Posterior vena cava (tissue), 2 donors: ENCODE results near the gene ATP9A. TPM values are rescaled to one million over a fixed set of nuclear protein-coding genes. Genes with fewer than 3 reads are reported as not detected.

Experiments
- DNase-seq: peaks from one replicate; pipeline ENCODE4 v3.0.0-alpha.2; 2020; ENCODE audit warnings: low spot score
- intact Hi-C, 2 donors: fragments of 100-400 bp; cut with DNase I; formaldehyde crosslinking; loops; one replicate each; pipeline versions ENCODE4 v1.14.1 to v1.14.2; 2022 to 2023
- total RNA-seq, 2 donors: library from RNA; stranded (reverse); fragmentation: NEBNext Ultra II Directional; extraction: Animal tissue kit (Norgen Biotek cat#: 25700); gene quantifications; one replicate each; pipeline ENCODE4 v1.2.1, GENCODE V29; 2021
- donor health status: DM: yes; HTN: yes; CAD: no.
- donor health status: DM: yes; HTN: yes; CAD: no.

The ATP9A gene
- total RNA-seq, 2 donors from 2014 or later, result 36.6 to 61.2 TPM

DNA sequence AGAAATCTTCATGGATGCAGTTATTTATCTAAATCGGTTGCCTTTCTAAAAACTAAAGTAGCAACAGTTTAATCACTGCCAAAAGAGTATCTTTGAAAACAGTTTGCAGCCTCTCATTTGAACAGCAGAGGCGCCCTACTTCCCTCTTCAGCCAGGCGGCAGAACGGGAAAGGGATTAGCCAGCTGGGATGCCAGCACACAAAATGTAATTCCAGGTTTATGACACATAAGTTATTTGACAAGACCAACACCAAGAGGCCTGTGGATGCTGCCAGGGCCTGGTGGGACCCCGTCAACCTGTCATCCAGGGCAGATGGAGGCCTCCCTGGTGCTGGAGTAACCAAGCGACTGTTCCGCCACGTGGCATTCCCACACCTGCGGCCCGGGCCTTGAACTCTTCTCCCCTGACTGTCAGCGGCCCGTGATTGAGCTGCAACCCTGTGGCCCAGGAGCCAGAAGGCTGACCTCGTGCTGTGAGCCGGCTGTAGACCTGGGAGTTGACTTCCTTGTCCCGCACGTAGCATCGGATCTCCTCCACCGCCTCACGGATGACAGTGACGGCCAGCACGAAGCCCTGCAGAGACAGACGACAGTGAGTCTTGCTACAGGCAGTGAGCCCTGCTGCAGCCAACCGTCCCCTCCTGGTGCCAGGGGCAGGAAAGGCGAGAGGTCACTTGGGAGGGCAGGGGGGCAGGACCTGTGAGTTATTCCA, 55.5 kb downstream of the ATP9A start:
- intact Hi-C loops, result loop anchor here in 1 of 2 donors (10.0 kb wide), 1 partner anchor 52 kb away; the partner anchor contains the start of gene ATP9A
- peak; percentile 75 for DNase-seq

DNA sequence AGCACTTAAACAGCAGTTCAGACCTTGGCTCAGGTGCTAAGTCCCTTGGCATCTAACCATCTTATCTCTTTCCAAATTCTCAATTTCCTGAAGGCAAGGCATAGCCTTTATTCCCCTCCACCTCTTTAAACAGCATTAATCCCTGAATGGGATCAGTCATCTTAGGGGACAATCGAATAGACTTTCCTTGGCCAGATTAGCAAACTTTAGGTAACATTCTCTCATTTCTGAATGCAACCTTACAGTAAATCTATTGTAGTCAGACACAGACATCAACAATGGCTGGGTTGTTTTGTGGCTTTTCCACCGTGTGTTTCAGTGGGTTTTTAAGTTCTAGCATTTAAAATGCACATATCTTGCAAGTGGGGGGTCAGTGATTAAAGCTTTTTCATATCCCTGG, 56.8 kb downstream of the ATP9A start:
- no peak for DNase-seq
- intact Hi-C loops, result loop anchor here (2.0 to 10.0 kb wide), 2 partner anchors 53 to 71 kb away; partner anchors contain the start of gene ATP9A (in 1 of the 2)

GRCh38 chr20:51710361-51710894, 57.8 kb downstream of the ATP9A start:
- peak; percentile 35 for DNase-seq
- intact Hi-C loops, result loop anchor here (2.0 to 10.0 kb wide), 2 partner anchors 54 to 72 kb away; partner anchors contain the start of gene ATP9A (in 1 of the 2)

DNA sequence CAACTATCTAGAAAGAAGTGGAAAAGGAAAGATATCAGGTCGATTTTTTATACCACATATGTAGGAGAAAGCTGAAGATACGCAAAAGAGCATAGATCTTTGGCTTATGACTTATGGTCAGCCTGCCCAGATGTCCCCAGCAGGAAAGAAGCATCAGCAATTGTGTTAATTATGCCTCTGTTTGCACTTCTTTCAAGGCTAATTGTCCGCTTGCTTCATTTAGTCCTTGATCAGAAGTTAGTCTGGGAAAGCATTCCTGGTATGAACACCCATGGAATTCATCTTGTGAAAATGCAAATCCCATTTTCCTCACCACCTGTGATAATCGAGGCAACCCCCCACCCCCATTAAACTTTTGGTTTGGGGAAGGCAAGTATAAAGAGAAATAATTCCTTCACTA, 62.8 kb downstream of the ATP9A start:
- DNase-seq, result no peak
- intact Hi-C loops, result no loop called here

DNA sequence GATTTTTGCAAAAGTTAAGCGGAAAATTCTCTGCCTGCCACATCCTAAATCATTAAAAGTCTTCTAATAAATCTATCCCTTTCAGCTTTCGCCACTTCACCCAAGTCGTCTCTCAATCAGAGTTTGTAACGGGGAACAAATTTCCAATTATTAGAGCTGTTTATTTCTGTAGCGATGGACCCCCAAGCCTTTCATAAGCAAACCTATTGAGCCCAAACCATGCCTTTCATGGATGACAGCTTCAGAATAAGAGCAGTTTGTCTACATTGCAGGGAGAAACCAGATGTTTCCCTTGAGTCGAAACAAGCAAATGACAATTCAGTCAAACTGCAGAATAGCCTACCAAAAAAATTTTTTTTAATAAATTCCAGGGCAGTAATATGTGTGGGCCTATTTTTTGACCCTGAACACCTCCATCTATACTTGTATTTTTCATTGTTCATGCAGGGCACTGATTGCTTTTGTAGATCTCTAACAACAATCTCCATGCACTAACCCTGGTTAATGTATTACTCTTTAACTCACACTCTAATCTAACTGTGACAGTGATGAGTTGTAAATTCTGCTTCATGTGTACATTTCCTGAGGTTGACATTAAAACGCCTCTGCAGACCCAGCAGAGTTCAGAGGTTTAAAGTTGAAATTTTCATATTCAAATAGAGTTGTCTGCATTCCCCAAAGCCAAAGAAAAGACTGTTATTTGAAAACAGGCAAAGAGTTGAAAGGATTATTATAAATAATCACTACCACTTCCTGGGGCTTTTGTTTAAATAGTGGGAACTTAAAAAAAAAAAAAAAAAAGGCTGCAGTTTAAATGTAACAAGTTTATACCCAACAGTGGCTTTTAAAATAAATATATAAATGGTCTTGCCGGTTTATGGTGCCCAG, 64.5 kb downstream of the ATP9A start:
- DNase-seq, result no peak
- intact Hi-C loops, result no loop called here

GRCh38 chr20:51702556-51702955, 65.6 kb downstream of the ATP9A start:
- intact Hi-C loops, result no loop called here
- no peak for DNase-seq

GRCh38 chr20:51700809-51701285, 67.3 kb downstream of the ATP9A start:
- intact Hi-C loops, result no loop called here
- DNase-seq, result no peak

DNA sequence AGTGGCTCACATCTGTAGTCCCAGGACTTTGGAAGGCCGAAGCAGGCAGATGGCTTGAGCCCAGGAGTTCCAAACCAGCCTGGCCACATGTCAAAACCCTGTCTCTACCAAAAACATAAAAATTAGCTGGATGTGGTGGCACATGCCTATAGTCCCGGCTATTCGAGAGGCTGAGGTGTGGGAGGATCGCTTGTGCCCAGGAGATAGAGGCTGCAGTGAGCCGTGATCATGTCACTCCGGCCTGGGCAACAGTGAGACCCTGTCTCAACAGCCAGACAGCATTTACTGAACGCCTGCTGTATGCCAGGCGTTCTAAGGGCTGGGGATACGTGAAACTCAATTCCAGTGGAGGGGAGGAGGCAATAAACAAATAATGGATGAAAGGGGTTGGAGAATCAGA, 69.9 kb downstream of the ATP9A start:
- intact Hi-C loops, result loop anchor here in 1 of 2 donors (10.0 kb wide), 1 partner anchor 387 kb away; no protein-coding TSS in a partner anchor
- no peak for DNase-seq

- intact Hi-C loops, result loop anchor here in 1 of 2 donors (10.0 kb wide), 1 partner anchor 388 kb away; no protein-coding TSS in a partner anchor
- no peak for DNase-seq
Observed at GRCh38 chr20:51697096-51697826, 70.9 kb downstream of the ATP9A start.

DNA sequence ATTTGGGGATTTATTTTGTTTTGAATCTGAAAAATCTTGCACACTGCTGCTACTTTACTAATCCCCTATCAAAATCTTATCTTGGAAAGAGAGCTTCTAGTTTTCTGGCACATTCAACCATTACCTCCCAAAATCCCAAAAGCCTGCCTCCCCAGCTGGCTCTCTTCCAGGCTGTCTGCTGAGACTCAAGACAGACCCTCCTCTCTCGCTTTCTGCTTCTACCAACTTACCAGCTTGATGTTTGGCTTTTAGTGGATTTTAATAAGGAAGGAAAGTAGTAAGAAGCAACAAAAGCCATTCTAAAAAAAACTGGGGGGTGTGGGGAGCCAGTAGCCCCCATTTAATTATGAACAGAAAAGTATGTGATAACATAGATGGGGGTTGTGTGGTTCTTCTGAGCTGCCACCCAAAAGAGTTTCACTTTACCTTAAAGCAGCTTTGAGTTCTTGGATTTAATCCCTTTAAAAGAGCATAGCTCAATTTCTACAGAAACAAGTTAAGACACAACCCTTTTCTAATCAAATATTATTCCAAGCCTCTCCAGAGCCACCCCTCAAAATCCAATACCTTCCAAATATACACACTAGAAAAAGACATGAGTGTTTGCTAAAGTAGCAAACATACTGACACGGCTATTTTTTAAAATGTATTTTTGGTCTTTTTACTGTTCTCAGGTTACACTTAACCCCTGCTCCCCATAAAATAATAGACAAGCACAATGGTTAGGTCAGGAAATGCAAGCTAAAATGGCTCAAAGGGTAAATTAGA, 71.7 kb downstream of the ATP9A start:
- DNase-seq, result no peak
- intact Hi-C loops, result loop anchor here in 1 of 2 donors (10.0 kb wide), 1 partner anchor 388 kb away; no protein-coding TSS in a partner anchor

DNA sequence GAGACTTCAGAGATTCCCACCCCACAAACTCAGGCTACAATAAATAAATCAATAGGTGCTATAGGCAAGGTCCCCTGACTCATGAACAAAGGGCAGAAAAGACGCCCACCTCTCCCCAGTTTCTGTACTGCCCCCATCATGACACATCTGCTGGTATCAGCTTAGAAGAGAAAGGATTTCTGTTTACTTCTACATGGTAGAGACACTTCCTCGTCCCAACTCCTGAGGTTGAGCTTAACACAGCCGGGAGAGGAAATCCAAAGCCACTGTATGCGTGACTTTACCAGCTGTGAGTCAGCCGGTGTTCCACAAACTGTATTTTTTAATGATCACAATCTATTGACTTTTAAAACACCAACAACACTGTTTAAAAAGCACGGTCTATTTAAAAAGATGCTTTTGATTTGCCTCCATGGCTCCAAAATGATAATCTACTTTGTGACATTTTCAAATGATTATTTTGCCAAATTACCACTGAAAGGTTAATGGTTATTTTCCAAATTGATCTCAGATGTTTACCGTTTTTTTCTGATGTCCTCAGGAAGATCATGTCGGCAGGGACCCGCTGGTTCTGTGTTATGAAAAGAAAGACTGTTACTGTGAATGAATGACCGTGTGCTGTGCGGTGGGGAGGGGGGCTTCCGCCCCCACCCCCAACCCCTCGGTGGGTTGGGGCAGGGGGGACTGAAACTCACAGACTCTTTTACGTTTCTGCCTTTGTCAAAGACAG, 72.5 kb downstream of the ATP9A start:
- intact Hi-C loops, result loop anchor here in 1 of 2 donors (10.0 kb wide), 1 partner anchor 389 kb away; no protein-coding TSS in a partner anchor
- no peak for DNase-seq

GRCh38 chr20:51692806-51693400, 75.3 kb downstream of the ATP9A start:
- intact Hi-C loops, result loop anchor here in 1 of 2 donors (10.0 kb wide), 1 partner anchor 392 kb away; no protein-coding TSS in a partner anchor
- DNase-seq, result no peak

- no peak for DNase-seq
- intact Hi-C loops, result loop anchor here in 1 of 2 donors (10.0 kb wide), 1 partner anchor 393 kb away; no protein-coding TSS in a partner anchor
Observed at GRCh38 chr20:51691703-51692102, 76.5 kb downstream of the ATP9A start.

DNA sequence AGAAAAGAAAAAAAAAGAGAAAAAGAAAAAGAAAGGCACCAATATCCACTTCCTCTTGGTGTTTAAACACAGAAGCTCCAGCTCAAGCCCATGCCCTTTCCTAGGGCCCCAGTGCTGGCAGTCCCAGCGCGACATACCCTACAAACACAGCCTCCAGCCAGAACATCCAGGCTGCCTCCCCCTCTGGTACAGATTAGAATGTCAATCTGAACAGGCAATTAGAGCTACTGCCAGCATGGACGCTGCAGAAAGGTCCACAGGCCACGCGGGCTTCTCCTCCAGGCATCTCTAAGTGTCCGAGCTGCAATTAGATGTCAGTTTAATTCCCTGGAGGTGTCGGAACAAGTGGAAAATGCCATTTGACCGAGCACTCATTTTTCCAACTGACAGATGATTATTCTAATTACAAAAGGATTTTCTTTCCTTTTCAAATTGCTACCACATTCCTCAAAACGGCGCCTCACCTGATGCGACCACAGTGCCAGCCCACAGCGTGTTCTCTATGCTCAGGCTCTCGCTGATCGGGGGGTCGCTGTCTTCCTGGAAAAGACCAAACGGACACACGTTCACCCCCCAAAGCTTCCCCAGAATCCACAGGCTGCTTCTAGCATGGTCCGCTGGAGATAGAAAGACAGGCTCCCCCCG, 79.5 kb downstream of the ATP9A start:
- intact Hi-C loops, result no loop called here
- no peak for DNase-seq

- no peak for DNase-seq
- intact Hi-C loops, result no loop called here
Observed at GRCh38 chr20:51687630-51688029, 80.6 kb downstream of the ATP9A start.

- intact Hi-C loops, result no loop called here
- no peak for DNase-seq
Observed at GRCh38 chr20:51687108-51687507, 81.1 kb downstream of the ATP9A start.
